ENCODE data around the gene MIA2. TPM values are rescaled to one million over a fixed set of nuclear protein-coding genes. Genes with fewer than 3 reads are reported as not detected.

The MIA2 gene
- total RNA-seq, 2 donors from 2014 or later = 41.8 to 61.8 TPM

- Histone ChIP-seq H3K27ac (no peak overlapping the region), H3K36me3 (no peaks in the 10 kb centered on the region), H3K9me3 (no peaks in the 10 kb centered on the region), H3K9ac (ENCODE audit: low read depth in 2 of 2, low read length in 2 of 2) (no peak overlapping the region), H3K4me1 (no peaks in the 10 kb centered on the region), H3K27me3 (no peaks in the 10 kb centered on the region), H3K4me3 (no peak overlapping the region)
- intact Hi-C loops (cut with DNase I) = no loop called here
- TF ChIP-seq CTCF (IDR thresholded peaks at IDR 0.05) = no peak
- DNase-seq = no peak
Observed at GRCh38 chr14:39366460-39367386, 133.0 kb downstream of the MIA2 start.

GRCh38 chr14:39367387-39367751 lies 133.7 kb downstream of the MIA2 start:
- Histone ChIP-seq H3K36me3 (no peaks in the 10 kb centered on the region), H3K4me1 (no peaks in the 10 kb centered on the region), H3K27ac (no peak overlapping the region), H3K27me3 (no peaks in the 10 kb centered on the region), H3K4me3 (no peak overlapping the region), H3K9ac (ENCODE audit: low read depth in 2 of 2, low read length in 2 of 2) (no peak overlapping the region), H3K9me3 (no peaks in the 10 kb centered on the region)
- TF ChIP-seq CTCF (IDR thresholded peaks at IDR 0.05) = no peak
- no peak for DNase-seq
- intact Hi-C loops (cut with DNase I) = no loop called here

- Histone ChIP-seq H3K9me3 (no peaks in the 10 kb centered on the region), H3K27me3 (no peaks in the 10 kb centered on the region), H3K4me1 (no peaks in the 10 kb centered on the region), H3K9ac (ENCODE audit: low read depth in 2 of 2, low read length in 2 of 2) (no peak overlapping the region), H3K36me3 (no peaks in the 10 kb centered on the region), H3K27ac (no peak overlapping the region), H3K4me3 (no peak overlapping the region)
- no peak for DNase-seq
- intact Hi-C loops (cut with DNase I) = no loop called here
- no peak for TF ChIP-seq CTCF (IDR thresholded peaks at IDR 0.05)
Observed at GRCh38 chr14:39368261-39368959, 134.7 kb downstream of the MIA2 start.

- no peak for DNase-seq
- no peaks in the 10 kb centered on the region for H3K36me3 ChIP-seq
- no peaks in the 10 kb centered on the region for H3K27me3 ChIP-seq
- H3K4me1 ChIP-seq = no peaks in the 10 kb centered on the region
- H3K4me3 ChIP-seq = no peak overlapping the region
- TF ChIP-seq CTCF (IDR thresholded peaks at IDR 0.05) = no peak
- no peak overlapping the region for H3K9ac ChIP-seq (ENCODE audit: low read depth in 2 of 2, low read length in 2 of 2)
- no peak overlapping the region for H3K27ac ChIP-seq
- intact Hi-C loops (cut with DNase I) = no loop called here
- H3K9me3 ChIP-seq = no peaks in the 10 kb centered on the region
Observed at GRCh38 chr14:39369029-39369428, 135.3 kb downstream of the MIA2 start.

GRCh38 chr14:39370415-39370814 lies 136.7 kb downstream of the MIA2 start:
- H3K27ac ChIP-seq = no peak overlapping the region
- H3K9me3 ChIP-seq = no peaks in the 10 kb centered on the region
- no peak overlapping the region for H3K4me3 ChIP-seq
- H3K36me3 ChIP-seq = no peaks in the 10 kb centered on the region
- no peak for DNase-seq
- H3K4me1 ChIP-seq = no peaks in the 10 kb centered on the region
- TF ChIP-seq CTCF (IDR thresholded peaks at IDR 0.05) = no peak
- intact Hi-C loops (cut with DNase I) = loop anchor here (5.0 kb wide), 1 partner anchor 263 kb away; no protein-coding TSS in a partner anchor
- no peak overlapping the region for H3K9ac ChIP-seq (ENCODE audit: low read depth in 2 of 2, low read length in 2 of 2)
- H3K27me3 ChIP-seq = no peaks in the 10 kb centered on the region
